Heart left ventricle (tissue), 13 donors: ENCODE results near the gene LARGE2.

ENCODE experiments used
- CTCF ChIP-seq, 12 donors: fragments of 200-600 bp; sonication (generic) in 4 of 12; IDR thresholded peaks; one replicate each; pipeline versions ENCODE4 v1.5.0 to v1.8.0; 2018 to 2022; ENCODE audit warnings: antibody characterized with exemption in 12 of 12, mild to moderate bottlenecking in 5 of 12
- POLR2A ChIP-seq, 2 donors: fragments of 450-650 bp; IDR thresholded peaks; one replicate each; pipeline ENCODE4 v1.6.1; 2017; ENCODE audit warnings: antibody characterized with exemption in 2 of 2, mild to moderate bottlenecking in 2 of 2, moderate library complexity in 2 of 2
- donor health status: ischemic (EF 13 %, LVEDD 7.1; RV severe dilation, severe dysfunction).
- donor health status: DM: no; HTN: yes; CAD: no.
- donor health status: DM: no; HTN: no; CAD: no.
- donor health status: ischemic (EF 25% LVEDD 6.9; RV normal size, moderate dysfunction).
- donor health status: ischemic (EF 25% LVEDD 5.7; RV mildly dilated, moderate dysfunction).
- donor health status: ischemic (EF 35%, LVEDD 5.7; RV mildly dilated, moderate dysfunction).
- donor health status: nonischemic (EF 11% LVEDD 7.7; RV severe dilation, severe dysfunction).
- donor health status: DM: yes; HTN: yes; CAD: no.
- donor health status: PGD.
- donor health status: ischemic (EF 29% LVEDD 5.4; RV normal size, mild dysfunction).
- donor health status: nonischemic (EF 23%, LVEDD 6.1; RV moderate dilation, normal function).

- no peak for TF ChIP-seq POLR2A (IDR thresholded peaks at IDR 0.05)
- no peak for TF ChIP-seq CTCF (IDR thresholded peaks at IDR 0.05)
These were observed 9.3 kb downstream of the LARGE2 start for GRCh38 chr11:45931739-45932138.
